Astrocyte (in vitro differentiated cells and primary cell): ENCODE measurements around the gene PVALB. TPM values are rescaled to one million over a fixed set of nuclear protein-coding genes. Genes with fewer than 3 reads are reported as not detected.

ENCODE experiments used
- DNase-seq: peaks from one replicate; pipeline ENCODE4 v3.0.0-alpha.2; 2010; ENCODE audit warnings: low read depth
- FAIRE-seq: peaks from 2 replicates; lab custom pipeline; 2011; peaks lifted over from hg19 to GRCh38; lab: Jason Lieb, UNC
- H2AFZ ChIP-seq: 2 replicates; pipeline ENCODE4 v1.6.0; 2012; ENCODE audit warnings: low read depth, low read length, inconsistent platforms
- H3K27ac ChIP-seq: 2 replicates; pipeline ENCODE4 v1.5.1; 2011; ENCODE audit warnings: low read depth, low read length, inconsistent platforms
- H3K27me3 ChIP-seq: 2 replicates; pipeline ENCODE4 v1.6.0; 2011; ENCODE audit warnings: low read length, inconsistent platforms; ENCODE audit not compliant: insufficient read depth
- H3K36me3 ChIP-seq: 2 replicates; pipeline ENCODE4 v1.5.1; 2011; ENCODE audit warnings: low read length, inconsistent platforms; ENCODE audit not compliant: insufficient read depth
- H3K4me1 ChIP-seq: 2 replicates; pipeline ENCODE4 v1.5.1; 2011; ENCODE audit warnings: low read length, inconsistent platforms; ENCODE audit not compliant: insufficient read depth
- H3K4me2 ChIP-seq: 2 replicates; pipeline ENCODE4 v1.6.0; 2012; ENCODE audit warnings: low read length, inconsistent platforms
- H3K4me3 ChIP-seq: 2 replicates; pipeline ENCODE4 v1.5.1; 2011; ENCODE audit warnings: low read depth, mild to moderate bottlenecking, low read length, inconsistent platforms; ENCODE audit not compliant: insufficient read depth
- H3K79me2 ChIP-seq: 2 replicates; pipeline ENCODE4 v1.6.0; 2012; ENCODE audit warnings: mild to moderate bottlenecking, low read length, inconsistent platforms; ENCODE audit not compliant: insufficient read depth
- H3K9ac ChIP-seq: 2 replicates; pipeline ENCODE4 v1.6.0; 2012; ENCODE audit warnings: mild to moderate bottlenecking, low read length, inconsistent platforms
- H3K9me3 ChIP-seq: 2 replicates; pipeline ENCODE4 v1.5.1; 2012; ENCODE audit warnings: low read depth, mild to moderate bottlenecking, low read length, inconsistent platforms; ENCODE audit not compliant: insufficient read depth
- H4K20me1 ChIP-seq: 2 replicates; pipeline ENCODE4 v1.6.0; 2012; ENCODE audit warnings: low read length, inconsistent platforms; ENCODE audit not compliant: insufficient read depth
- H3K27ac Mint-ChIP-seq: one replicate; pipeline ENCODE4 v1.8.0; 2021; ENCODE audit warnings: mild to moderate bottlenecking, mixed read lengths; ENCODE audit not compliant: unreplicated experiment
- H3K27me3 Mint-ChIP-seq: one replicate; pipeline ENCODE4 v1.8.0; 2021; ENCODE audit warnings: low read depth, mixed read lengths; ENCODE audit not compliant: unreplicated experiment
- H3K36me3 Mint-ChIP-seq: one replicate; pipeline ENCODE4 v1.8.0; 2021; ENCODE audit warnings: low read depth, mixed read lengths; ENCODE audit not compliant: unreplicated experiment
- H3K4me1 Mint-ChIP-seq: one replicate; pipeline ENCODE4 v1.8.0; 2021; ENCODE audit warnings: low read depth, mixed read lengths; ENCODE audit not compliant: unreplicated experiment
- H3K4me3 Mint-ChIP-seq: one replicate; pipeline ENCODE4 v1.8.0; 2021; ENCODE audit warnings: mild to moderate bottlenecking, moderate library complexity, mixed read lengths; ENCODE audit not compliant: unreplicated experiment
- H3K9me3 Mint-ChIP-seq: one replicate; pipeline ENCODE4 v1.8.0; 2021; ENCODE audit warnings: mild to moderate bottlenecking, mixed read lengths; ENCODE audit not compliant: unreplicated experiment
- CTCF ChIP-seq: IDR thresholded peaks from 2 replicates; pipeline ENCODE4 v1.5.1; 2011; ENCODE audit warnings: low read depth, mild to moderate bottlenecking, inconsistent platforms, low read length, moderate library complexity; ENCODE audit not compliant: insufficient read depth
- EZH2 ChIP-seq: IDR thresholded peaks from 2 replicates; pipeline ENCODE4 v1.6.1; 2012; ENCODE audit warnings: mild to moderate bottlenecking, low read length, inconsistent platforms; ENCODE audit not compliant: insufficient read depth
- total RNA-seq: library from RNA; stranded (reverse); gene quantifications from 2 replicates; pipeline ENCODE4 v1.2.1, GENCODE V29; 2021

The PVALB gene
- total RNA-seq, 1 donor from 2014 or later, result not detected

GRCh38 chr22:36763576-36763975 is 53.3 kb downstream of the PVALB start:
- Mint-ChIP-seq H3K9me3 (no peaks in the 10 kb centered on the region), H3K27me3 (no peaks in the 10 kb centered on the region), H3K27ac (no peak overlapping the region), H3K4me3 (no peak overlapping the region), H3K4me1 (peaks cover 4% of the 10 kb centered on the region), H3K36me3 (peaks cover 13% of the 10 kb centered on the region)
- H3K27me3 ChIP-seq, result no peaks in the 10 kb centered on the region
- TF ChIP-seq EZH2 (no peak), CTCF (no peak)
- no peak for FAIRE-seq
- peaks cover 5% of the 10 kb centered on the region for H3K36me3 ChIP-seq
- H3K9ac ChIP-seq, result no peak overlapping the region
- DNase-seq, result no peak
- no peak overlapping the region for H2AFZ ChIP-seq
- H3K4me2 ChIP-seq, result no peak overlapping the region
- no peaks in the 10 kb centered on the region for H3K79me2 ChIP-seq
- no peaks in the 10 kb centered on the region for H3K9me3 ChIP-seq
- H3K4me3 ChIP-seq, result no peak overlapping the region
- no peaks in the 10 kb centered on the region for H3K4me1 ChIP-seq
- H3K27ac ChIP-seq, result no peak overlapping the region
- H4K20me1 ChIP-seq, result no peaks in the 10 kb centered on the region

GRCh38 chr22:36762687-36763260 is 54.1 kb downstream of the PVALB start:
- DNase-seq, result no peak

More at GRCh38 chr22:36762687-36763260, 54.1 kb downstream of the PVALB start:
- Mint-ChIP-seq H3K27me3 (no peaks in the 10 kb centered on the region), H3K27ac (no peak overlapping the region), H3K4me3 (no peak overlapping the region), H3K36me3 (peaks cover 14% of the 10 kb centered on the region), H3K4me1 (peaks cover 4% of the 10 kb centered on the region), H3K9me3 (no peaks in the 10 kb centered on the region)
- FAIRE-seq, result no peak
- H3K4me3 ChIP-seq, result no peak overlapping the region
- TF ChIP-seq CTCF (no peak), EZH2 (no peak)
- no peaks in the 10 kb centered on the region for H3K4me1 ChIP-seq
- H4K20me1 ChIP-seq, result no peaks in the 10 kb centered on the region
- no peaks in the 10 kb centered on the region for H3K27me3 ChIP-seq
- no peak overlapping the region for H3K9ac ChIP-seq
- no peaks in the 10 kb centered on the region for H3K79me2 ChIP-seq
- H2AFZ ChIP-seq, result no peak overlapping the region
- no peak overlapping the region for H3K27ac ChIP-seq
- peaks cover 5% of the 10 kb centered on the region for H3K36me3 ChIP-seq
- H3K9me3 ChIP-seq, result no peaks in the 10 kb centered on the region
- no peak overlapping the region for H3K4me2 ChIP-seq
